WTC11 (cell line): ENCODE data around the gene PRR33. TPM values are rescaled to one million over a fixed set of nuclear protein-coding genes. Genes with fewer than 3 reads are reported as not detected.

ENCODE experiments used
- ATAC-seq: fragments of 200-7000 bp; cut with Tn5 transposase; 2 replicates; pipeline ENCODE4 v1.10.0; 2021; ENCODE audit warnings: mild to moderate bottlenecking, moderate library complexity
- CTCF ChIA-PET: fragments of 300-600 bp; sonication (Branson Sonifier 250); formaldehyde crosslinking; loops from one replicate; lab custom pipeline; 2021; ENCODE audit warnings: antibody characterized with exemption; lab: Charles Lee
- POLR2A ChIA-PET: fragments of 350-600 bp; sonication (Branson Sonifier 250); formaldehyde crosslinking; loops from one replicate; lab custom pipeline; 2021; ENCODE audit warnings: antibody characterized with exemption; lab: Charles Lee
- DNase-seq: peaks from one replicate; pipeline ENCODE4 v3.0.0; 2021; ENCODE audit warnings: low spot score
- H3K27ac Mint-ChIP-seq: 2 replicates; pipeline ENCODE4 v1.8.0; 2021; ENCODE audit warnings: mixed read lengths
- H3K27me3 Mint-ChIP-seq: 2 replicates; pipeline ENCODE4 v1.8.0; 2021; ENCODE audit warnings: low read depth, mild to moderate bottlenecking, moderate library complexity, mixed read lengths
- H3K36me3 Mint-ChIP-seq: 2 replicates; pipeline ENCODE4 v1.8.0; 2021; ENCODE audit warnings: mixed read lengths
- H3K4me1 Mint-ChIP-seq: 2 replicates; pipeline ENCODE4 v1.8.0; 2022; ENCODE audit warnings: mixed read lengths
- H3K4me3 Mint-ChIP-seq: 2 replicates; pipeline ENCODE4 v1.8.0; 2021; ENCODE audit warnings: mild to moderate bottlenecking, moderate library complexity, mixed read lengths
- H3K9me3 Mint-ChIP-seq: 2 replicates; pipeline ENCODE4 v1.8.0; 2021; ENCODE audit warnings: mixed read lengths
- ARID4B ChIP-seq: sonication (generic); formaldehyde crosslinking; IDR thresholded peaks from 2 replicates; pipeline ENCODE4 v1.8.0; 2023; ENCODE audit warnings: missing genetic modification reagents, mild to moderate bottlenecking, borderline replicate concordance
- FOXP4 ChIP-seq: sonication (generic); formaldehyde crosslinking; IDR thresholded peaks from 2 replicates; pipeline ENCODE4 v1.8.0; 2022; ENCODE audit warnings: mild to moderate bottlenecking, missing genetic modification reagents
- RELA ChIP-seq: sonication (generic); formaldehyde crosslinking; IDR thresholded peaks from 2 replicates; pipeline ENCODE4 v1.8.1; 2022; ENCODE audit warnings: missing genetic modification reagents, mild to moderate bottlenecking, borderline replicate concordance
- SMAD4 ChIP-seq: sonication (generic); formaldehyde crosslinking; IDR thresholded peaks from 2 replicates; pipeline ENCODE4 v1.8.0; 2022; ENCODE audit warnings: mild to moderate bottlenecking, missing genetic modification reagents
- ZBTB21 ChIP-seq: sonication (generic); formaldehyde crosslinking; IDR thresholded peaks from 2 replicates; pipeline ENCODE4 v1.8.1; 2023; ENCODE audit warnings: mild to moderate bottlenecking, missing genetic modification reagents, borderline replicate concordance
- ZNF263 ChIP-seq: sonication (generic); formaldehyde crosslinking; IDR thresholded peaks from 2 replicates; pipeline ENCODE4 v1.8.1; 2022; ENCODE audit warnings: low read depth, mild to moderate bottlenecking, moderate library complexity, missing genetic modification reagents
- total RNA-seq: library from RNA; stranded (reverse); gene quantifications from 3 replicates; pipeline ENCODE4 v1.2.3, GENCODE V29; 2021
- TF ChIP-seq, protein P1 (sequence below): sonication (generic); formaldehyde crosslinking; IDR thresholded peaks from 2 replicates; pipeline ENCODE4 v1.8.1; 2022; ENCODE audit warnings: missing genetic modification reagents, borderline replicate concordance

PRR33 gene
- total RNA-seq, 1 experiment from 2014 or later = not detected

GRCh38 chr11:1881442-1882264 is 10.0 kb downstream of the PRR33 start (continued):
- TF ChIP-seq ARID4B (CRISPR knock-in tag) = no peak
- no peak for TF ChIP-seq SMAD4 (CRISPR knock-in tag)
- no peak for TF ChIP-seq ZNF263

DNA sequence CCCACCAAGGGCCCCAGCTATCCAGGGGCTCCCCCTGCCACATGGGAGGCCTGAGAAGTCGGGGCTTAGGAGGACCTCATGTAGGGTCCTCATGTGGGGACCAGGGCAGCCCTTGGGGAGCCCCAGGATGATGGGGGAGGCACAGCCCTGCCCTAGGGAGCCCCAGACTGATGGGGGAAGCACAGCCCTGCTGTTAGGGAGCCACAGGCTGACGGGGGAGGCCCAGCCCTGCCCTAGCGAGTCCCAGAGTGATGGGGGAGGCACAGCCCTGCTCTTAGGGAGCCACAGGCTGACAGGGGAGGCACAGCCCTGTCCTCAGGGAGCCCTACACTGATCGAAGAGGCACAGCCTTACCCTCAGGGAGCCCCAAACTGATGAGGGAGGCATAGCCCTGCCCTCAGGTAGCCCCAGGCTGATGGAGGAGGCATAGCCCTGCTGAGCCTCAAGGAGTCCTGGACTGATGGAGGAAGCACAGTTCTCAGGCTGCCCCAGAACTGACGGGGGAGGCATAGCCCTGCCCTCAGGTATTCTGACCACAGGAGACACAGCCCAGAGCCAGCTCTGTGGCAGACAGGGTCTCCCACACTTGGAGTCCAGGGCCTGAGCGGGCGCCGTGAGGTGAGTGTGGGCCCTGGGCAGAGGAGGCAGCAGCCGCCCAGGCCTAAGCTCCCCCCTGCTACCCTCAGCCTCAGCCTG is 10.8 kb downstream of the PRR33 start:
- Mint-ChIP-seq H3K36me3 (no peaks in the 10 kb centered on the region), H3K9me3 (no peaks in the 10 kb centered on the region), H3K27ac (no peak overlapping the region), H3K4me3 (no peak overlapping the region), H3K4me1 (0 out of 2 replicates have a peak, but pooled peaks cover 3% of the 10 kb centered on the region), H3K27me3 (no peaks in the 10 kb centered on the region; the same call in 1 of the 2 replicates)
- CTCF ChIA-PET = interaction anchor here (0.5 to 6.0 kb wide), 9 partner anchors 34 to 412 kb away, joined by 3 to 159 read pairs (median 19); partner anchors contain the start of gene MRPL23
- POLR2A ChIA-PET = no interaction called here
- DNase-seq (no peak), ATAC-seq (no peak)
- TF ChIP-seq ZBTB21 (CRISPR knock-in tag) (no peak), FOXP4 (no peak)

- H3K9me3 Mint-ChIP-seq = no peaks in the 10 kb centered on the region
- 0 out of 2 replicates have a peak, but pooled peaks cover 3% of the 10 kb centered on the region for H3K4me1 Mint-ChIP-seq
- ATAC-seq (no peak), DNase-seq (no peak)
- POLR2A ChIA-PET = no interaction called here
- CTCF ChIA-PET = interaction anchor here (1.1 to 6.0 kb wide), 3 partner anchors 119 to 277 kb away, joined by 3 to 69 read pairs (median 3); no protein-coding TSS in a partner anchor
- H3K27me3 Mint-ChIP-seq = no peaks in the 10 kb centered on the region; the same call in 1 of the 2 replicates
- no peak for TF ChIP-seq RELA (CRISPR knock-in tag)
- H3K27ac Mint-ChIP-seq = no peak overlapping the region
- no peaks in the 10 kb centered on the region for H3K36me3 Mint-ChIP-seq
- no peak overlapping the region for H3K4me3 Mint-ChIP-seq
Observed at GRCh38 chr11:1879941-1880720, 11.6 kb downstream of the PRR33 start.

GRCh38 chr11:1879342-1879940 is 12.3 kb downstream of the PRR33 start:
- CTCF ChIA-PET = interaction anchor here (0.9 to 6.0 kb wide), 3 partner anchors 54 to 272 kb away, joined by 3 to 69 read pairs (median 3); no protein-coding TSS in a partner anchor
- 0 out of 2 replicates have a peak, but pooled peaks cover 3% of the 10 kb centered on the region for H3K4me1 Mint-ChIP-seq
- H3K27ac Mint-ChIP-seq = no peak overlapping the region

More at GRCh38 chr11:1879342-1879940, 12.3 kb downstream of the PRR33 start:
- no peak for ATAC-seq
- no peaks in the 10 kb centered on the region for H3K9me3 Mint-ChIP-seq
- no peaks in the 10 kb centered on the region; the same call in 1 of the 2 replicates for H3K27me3 Mint-ChIP-seq
- TF ChIP-seq, protein P1, sequence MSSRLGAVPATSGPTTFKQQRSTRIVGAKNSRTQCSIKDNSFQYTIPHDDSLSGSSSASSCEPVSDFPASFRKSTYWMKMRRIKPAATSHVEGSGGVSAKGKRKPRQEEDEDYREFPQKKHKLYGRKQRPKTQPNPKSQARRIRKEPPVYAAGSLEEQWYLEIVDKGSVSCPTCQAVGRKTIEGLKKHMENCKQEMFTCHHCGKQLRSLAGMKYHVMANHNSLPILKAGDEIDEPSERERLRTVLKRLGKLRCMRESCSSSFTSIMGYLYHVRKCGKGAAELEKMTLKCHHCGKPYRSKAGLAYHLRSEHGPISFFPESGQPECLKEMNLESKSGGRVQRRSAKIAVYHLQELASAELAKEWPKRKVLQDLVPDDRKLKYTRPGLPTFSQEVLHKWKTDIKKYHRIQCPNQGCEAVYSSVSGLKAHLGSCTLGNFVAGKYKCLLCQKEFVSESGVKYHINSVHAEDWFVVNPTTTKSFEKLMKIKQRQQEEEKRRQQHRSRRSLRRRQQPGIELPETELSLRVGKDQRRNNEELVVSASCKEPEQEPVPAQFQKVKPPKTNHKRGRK (CRISPR knock-in tag) = no peak
- no peaks in the 10 kb centered on the region for H3K36me3 Mint-ChIP-seq
- H3K4me3 Mint-ChIP-seq = no peak overlapping the region
- POLR2A ChIA-PET = no interaction called here
- DNase-seq = no peak
